Endothelial cell of umbilical vein (primary cell): ENCODE measurements around the gene TSEN2.

Experiments
- EZH2 ChIP-seq: IDR thresholded peaks from 2 replicates; pipeline ENCODE4 v1.6.1; 2012; ENCODE audit warnings: borderline replicate concordance, low read depth, mild to moderate bottlenecking, moderate library complexity, low read length, inconsistent platforms; ENCODE audit not compliant: severe bottlenecking
- POLR2A ChIP-seq: IDR thresholded peaks from 2 replicates; pipeline ENCODE4 v1.6.1; 2012; ENCODE audit warnings: low read depth, mild to moderate bottlenecking, control low read depth, low read length
- POLR2AphosphoS5 ChIP-seq: IDR thresholded peaks from 2 replicates; pipeline ENCODE4 v1.6.1; 2012; ENCODE audit warnings: low read depth, mild to moderate bottlenecking, control low read depth, low read length, moderate library complexity; ENCODE audit not compliant: insufficient read depth
- TF ChIP-seq, protein P1 (sequence below), 2 donors: IDR thresholded peaks; 1 replicate in 1 of 2; 2 replicates in 1 of 2; pipeline ENCODE4 v1.5.1; 2011; ENCODE audit warnings: low read length in 2 of 2, mild to moderate bottlenecking in 2 of 2, moderate library complexity in 2 of 2, control low read depth in 1 of 2, inconsistent platforms in 1 of 2, low read depth in 1 of 2; ENCODE audit not compliant: insufficient read depth in 1 of 2; ENCODE audit errors: extremely low read depth in 1 of 2

DNA sequence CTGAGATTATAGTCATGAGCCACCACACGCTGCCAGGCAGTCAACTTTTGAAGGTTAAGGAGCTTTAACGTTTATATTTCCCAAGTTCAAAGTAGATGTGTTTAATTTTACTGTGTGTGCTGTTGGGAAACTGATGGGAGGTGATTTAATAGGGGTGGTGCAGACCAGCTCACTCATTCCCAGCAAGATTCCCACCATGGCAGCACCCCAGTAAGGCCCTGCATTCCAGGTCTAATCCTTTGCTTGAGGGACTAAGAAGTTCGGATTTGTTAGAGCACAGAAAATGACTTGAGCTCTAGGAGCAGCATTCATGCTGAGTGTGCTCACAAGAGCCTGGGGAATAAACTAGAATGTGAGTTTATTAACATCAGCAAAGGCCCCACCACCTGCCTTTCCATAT, 25.2 kb downstream of the TSEN2 start:
- TF ChIP-seq EZH2 (no peak), POLR2A (no peak), POLR2AphosphoS5 (no peak)
- TF ChIP-seq, protein P1, sequence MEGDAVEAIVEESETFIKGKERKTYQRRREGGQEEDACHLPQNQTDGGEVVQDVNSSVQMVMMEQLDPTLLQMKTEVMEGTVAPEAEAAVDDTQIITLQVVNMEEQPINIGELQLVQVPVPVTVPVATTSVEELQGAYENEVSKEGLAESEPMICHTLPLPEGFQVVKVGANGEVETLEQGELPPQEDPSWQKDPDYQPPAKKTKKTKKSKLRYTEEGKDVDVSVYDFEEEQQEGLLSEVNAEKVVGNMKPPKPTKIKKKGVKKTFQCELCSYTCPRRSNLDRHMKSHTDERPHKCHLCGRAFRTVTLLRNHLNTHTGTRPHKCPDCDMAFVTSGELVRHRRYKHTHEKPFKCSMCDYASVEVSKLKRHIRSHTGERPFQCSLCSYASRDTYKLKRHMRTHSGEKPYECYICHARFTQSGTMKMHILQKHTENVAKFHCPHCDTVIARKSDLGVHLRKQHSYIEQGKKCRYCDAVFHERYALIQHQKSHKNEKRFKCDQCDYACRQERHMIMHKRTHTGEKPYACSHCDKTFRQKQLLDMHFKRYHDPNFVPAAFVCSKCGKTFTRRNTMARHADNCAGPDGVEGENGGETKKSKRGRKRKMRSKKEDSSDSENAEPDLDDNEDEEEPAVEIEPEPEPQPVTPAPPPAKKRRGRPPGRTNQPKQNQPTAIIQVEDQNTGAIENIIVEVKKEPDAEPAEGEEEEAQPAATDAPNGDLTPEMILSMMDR (IDR thresholded peaks at IDR 0.05; ENCODE audit: extremely low read depth in 1 of 2, insufficient read depth in 1 of 2, low read depth in 1 of 2, low read length in 2 of 2), result no peak
